ENCODE measurements around the gene CTNNA2.

The CTNNA2 gene

GRCh38 chr2:79619442-79619841 is 106.6 kb downstream of the CTNNA2 start:
- DNase-seq = no peak

DNA sequence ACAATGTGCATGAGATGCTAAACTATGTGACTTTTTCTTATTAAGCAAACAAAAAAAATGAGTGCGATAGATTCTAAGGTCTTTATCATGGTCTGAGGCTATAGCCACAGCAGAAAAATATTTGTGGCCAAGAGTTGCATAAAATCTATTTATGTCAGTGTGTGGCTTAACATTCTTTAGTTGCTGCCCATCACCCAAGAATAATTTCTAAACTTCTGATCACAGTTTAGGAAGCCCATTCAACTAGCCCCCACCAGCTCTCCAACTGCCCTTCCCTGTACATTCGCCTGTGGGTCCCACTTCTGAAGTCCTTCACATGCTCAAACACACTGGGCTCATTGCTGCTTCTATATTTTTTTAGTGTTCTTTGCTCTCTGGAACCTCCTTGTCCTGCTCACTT is 107.1 kb downstream of the CTNNA2 start:
- DNase-seq = no peak

DNA sequence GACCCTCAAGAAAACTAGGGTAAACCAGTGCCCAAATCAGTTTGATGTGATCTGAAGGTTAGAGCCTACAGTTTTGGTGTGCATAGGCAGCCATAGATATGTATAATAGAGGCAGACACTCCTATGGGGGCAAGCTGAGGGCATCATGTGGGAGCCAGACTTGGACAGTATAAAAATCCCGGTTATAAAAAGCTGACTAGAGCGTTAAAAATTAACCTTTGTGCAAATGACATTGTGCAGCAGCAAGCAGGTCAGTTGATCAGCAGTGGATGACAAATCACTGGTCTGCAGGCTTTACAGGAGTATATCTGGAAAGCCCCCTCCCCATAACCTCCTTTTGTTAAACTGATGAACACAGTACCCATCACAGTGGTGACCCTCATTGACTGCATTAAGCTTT is 107.8 kb downstream of the CTNNA2 start:
- DNase-seq = no peak

DNA sequence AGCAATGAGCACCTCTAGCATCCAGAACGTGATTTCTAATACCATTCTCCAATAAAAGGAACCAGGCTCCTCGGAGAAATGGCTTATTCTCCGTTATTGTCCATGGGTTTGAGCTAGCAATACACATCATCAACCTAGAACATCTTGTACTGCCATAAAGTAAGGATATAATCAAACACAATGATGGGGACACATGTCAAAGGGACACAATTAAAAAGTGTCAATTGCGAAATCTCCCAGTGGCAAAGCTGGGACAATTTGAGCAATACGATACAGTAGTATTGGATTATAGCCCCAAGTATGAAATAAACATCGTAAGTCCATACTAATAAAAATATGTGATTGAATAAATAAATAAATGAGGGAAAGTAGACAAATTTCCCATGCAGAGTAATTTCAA is 108.4 kb downstream of the CTNNA2 start:
- no peak for DNase-seq

GRCh38 chr2:79621755-79622154 is 108.9 kb downstream of the CTNNA2 start:
- DNase-seq = no peak

- DNase-seq = no peak
These were observed 109.7 kb downstream of the CTNNA2 start for GRCh38 chr2:79622508-79622907.

DNA sequence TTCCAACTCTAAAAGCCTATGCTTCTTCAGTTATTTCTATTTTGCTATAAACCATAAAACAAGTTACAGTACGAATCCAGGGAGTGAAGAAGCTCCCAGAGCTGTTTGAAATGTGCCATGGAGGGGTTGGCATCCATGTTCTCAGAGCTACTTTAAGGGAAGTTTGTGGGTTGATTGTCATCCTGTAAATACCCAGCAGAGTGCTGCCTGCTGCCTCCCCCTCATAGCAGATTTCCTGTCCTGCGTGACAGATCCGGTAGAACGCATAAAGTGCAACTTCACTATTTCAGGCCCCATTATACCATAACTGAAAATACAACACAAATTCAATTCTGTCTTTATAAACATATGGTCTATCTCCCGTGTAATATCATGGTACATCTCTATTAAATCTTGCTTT is 114.4 kb downstream of the CTNNA2 start:
- DNase-seq = no peak

DNA sequence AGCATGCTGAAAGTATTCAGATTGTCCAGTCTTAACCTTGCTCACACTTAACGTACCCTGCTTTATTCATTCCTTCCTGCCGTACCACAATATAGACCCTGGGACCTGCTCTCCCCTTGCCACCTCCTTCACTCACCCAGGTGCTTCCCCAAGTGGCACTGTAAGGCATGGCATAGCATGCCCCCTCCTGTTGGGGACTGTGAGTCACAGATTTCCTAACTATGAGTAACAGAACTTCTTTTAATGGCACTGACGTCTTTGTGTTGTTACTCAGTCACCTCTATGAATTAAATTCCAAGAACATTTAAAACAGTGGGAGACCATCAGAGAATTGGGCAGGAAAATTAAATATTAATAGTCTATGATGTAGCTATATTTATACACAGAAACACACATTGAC is 117.2 kb downstream of the CTNNA2 start:
- no peak for DNase-seq

DNA sequence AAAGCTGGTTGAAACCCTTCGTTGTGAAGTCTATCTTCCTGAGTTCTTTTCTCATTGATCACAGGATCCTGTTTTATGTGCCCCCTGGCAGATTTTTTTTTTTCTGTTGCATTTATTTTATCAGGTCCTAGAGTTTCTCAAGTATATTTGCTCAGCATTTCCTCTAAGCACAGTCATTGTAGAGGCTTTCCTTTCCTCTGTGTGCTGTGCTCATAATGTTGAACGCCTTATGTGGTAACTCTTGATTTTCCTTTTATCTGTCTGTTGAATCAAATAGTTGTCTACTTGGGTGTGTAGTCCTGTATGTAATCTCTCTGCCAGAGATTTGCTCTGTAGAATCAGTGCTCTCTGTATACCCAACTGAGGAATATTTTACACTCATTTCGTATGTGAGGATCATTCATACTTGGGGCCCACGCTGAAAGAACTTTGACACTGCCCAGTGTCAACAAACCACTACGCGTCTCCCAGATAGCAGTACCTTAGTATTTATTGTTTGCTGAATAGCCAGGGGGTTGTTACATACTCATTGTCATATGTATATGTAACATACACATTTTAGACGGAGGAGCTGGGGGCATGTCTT is 118.2 kb downstream of the CTNNA2 start:
- no peak for DNase-seq

GRCh38 chr2:79638410-79638809 is 125.6 kb downstream of the CTNNA2 start:
- no peak for DNase-seq

DNA sequence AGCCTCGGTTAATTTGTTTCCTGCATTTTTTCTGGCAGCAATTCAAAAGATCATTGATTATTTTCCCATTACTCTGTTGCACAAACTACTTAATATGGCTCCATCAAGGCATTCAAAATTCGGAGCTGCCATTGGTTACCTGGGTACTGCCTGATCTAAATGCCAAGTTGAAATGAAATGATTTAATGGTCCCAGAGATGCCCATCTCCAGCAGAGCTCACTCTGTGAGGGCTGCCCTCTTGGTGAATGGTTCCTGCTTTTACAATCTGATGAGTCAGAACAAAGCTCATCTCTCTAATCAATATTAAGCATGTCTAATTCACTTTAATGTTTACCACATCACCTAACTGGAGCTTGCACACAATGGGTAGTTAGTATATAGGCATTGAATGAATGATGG is 126.1 kb downstream of the CTNNA2 start:
- no peak for DNase-seq

DNA sequence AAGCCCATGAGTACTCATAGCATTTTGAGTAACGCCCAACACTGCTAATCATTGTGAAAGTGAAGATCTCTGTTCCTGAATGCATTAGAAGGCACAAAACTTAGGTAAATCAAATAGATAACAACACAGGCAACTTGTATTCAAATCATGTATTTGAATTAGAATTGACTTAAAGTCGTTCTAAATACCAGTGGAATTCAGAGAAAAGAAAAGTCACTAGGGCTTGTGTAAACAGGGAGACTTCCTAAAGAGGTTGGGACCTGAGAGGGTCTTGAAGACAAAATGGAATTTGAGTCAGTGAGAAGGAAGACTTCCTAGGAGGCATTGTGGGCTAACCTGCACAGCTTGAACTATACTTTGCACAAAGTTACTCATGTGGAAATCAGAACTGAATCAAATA is 127.2 kb downstream of the CTNNA2 start:
- no peak for DNase-seq

- DNase-seq = no peak
These were observed 136.7 kb downstream of the CTNNA2 start for GRCh38 chr2:79649531-79649930.

DNA sequence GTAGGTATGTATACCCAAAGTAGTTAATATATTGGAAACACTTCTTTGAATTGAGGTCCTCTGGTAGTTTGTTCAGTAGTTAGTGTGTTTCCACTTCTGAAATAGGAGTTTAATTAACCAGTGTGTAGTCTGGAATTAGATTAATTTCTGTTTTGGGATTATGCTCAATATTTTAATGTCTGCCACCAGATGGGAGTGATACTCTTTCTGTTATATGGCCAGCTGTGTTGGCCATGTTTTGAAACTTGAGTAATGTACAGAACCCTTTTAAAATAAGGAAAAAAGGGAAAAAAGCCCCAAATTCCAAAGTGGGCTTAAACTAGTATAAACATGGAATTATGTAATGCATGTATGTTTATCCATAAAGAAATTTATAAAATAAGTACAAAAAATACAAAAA is 147.7 kb downstream of the CTNNA2 start:
- no peak for DNase-seq

DNA sequence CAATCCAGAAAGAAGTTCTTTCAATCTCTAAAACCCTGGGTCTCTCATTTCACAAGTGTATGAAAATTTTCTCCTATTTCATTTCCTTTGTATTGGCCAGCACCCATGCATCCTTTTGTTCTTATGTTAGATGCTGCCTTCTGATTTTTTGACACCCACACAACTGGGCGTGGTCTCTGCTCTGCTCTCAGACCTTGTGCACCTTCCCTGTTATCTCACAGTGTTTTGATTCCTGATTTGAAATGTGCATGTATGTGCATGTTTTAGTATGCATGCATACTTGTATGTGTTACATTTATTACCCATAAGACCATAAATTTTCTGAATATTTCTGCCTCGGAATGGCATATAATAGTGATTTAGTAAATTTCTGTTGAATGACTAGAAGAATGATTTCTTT is 152.2 kb downstream of the CTNNA2 start:
- no peak for DNase-seq

DNA sequence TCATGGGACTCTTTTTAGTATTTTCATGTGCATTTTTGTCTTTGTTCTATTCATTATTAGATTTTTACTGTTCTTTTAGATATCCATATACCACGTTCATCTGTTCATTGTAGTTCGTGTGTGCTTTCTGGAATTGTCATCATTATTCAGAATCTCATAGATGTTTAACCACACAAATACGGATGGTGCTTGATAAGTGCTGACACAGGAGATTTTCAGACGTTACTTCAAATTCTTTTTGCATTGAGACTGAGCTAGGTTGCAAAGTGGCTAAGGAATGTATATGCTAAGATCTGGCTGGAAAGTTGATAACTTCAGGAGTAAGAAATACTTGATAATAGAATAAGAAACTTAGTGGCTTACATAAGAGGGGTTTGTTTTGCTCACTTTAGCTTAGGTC is 153.6 kb downstream of the CTNNA2 start:
- no peak for DNase-seq

- no peak for DNase-seq
These were observed 156.9 kb downstream of the CTNNA2 start for GRCh38 chr2:79669714-79670113.

DNA sequence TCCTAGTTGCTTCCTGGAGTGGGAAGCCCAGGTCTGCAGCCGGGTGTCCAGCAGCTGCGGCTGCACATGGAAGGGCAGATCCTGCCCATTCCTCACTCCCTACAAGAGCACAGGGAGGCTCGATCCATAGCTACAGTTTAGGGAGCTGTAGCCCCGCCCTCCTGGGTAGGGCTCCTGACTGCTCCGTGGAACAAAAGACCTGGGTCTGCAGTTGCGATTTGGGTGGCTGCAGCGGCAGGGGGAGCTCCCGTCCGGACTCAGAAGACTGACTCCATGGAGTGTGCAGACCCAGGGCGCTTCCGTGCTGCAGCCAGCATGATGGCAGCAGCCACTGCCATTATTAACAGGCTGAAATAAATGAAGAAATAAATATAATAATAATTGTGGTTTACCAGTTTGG is 157.3 kb downstream of the CTNNA2 start:
- DNase-seq = no peak

DNA sequence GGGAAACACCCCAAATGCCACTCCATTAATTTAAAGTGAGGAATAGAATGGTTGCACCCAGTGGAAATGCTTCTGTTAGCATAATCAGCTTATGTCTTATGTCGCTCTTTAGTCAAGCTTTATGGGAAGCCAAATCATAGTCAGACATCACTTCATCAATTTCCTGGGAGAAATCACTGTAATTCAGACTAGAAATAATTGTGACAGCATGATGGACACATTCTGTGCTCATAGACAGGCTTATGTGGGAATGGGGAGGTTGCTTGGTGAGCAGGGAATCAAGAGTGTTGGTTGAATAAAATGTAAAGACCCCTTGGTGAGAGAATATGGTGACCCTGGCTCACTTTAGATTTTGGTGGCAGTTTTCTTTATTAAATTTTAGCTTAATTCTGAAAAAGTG is 174.0 kb downstream of the CTNNA2 start:
- no peak for DNase-seq

GRCh38 chr2:79695248-79695647 is 182.4 kb downstream of the CTNNA2 start:
- DNase-seq = no peak

GRCh38 chr2:79697200-79697599 is 184.3 kb downstream of the CTNNA2 start:
- no peak for DNase-seq

- no peak for DNase-seq
These were observed 187.8 kb downstream of the CTNNA2 start for GRCh38 chr2:79700651-79701050.

DNA sequence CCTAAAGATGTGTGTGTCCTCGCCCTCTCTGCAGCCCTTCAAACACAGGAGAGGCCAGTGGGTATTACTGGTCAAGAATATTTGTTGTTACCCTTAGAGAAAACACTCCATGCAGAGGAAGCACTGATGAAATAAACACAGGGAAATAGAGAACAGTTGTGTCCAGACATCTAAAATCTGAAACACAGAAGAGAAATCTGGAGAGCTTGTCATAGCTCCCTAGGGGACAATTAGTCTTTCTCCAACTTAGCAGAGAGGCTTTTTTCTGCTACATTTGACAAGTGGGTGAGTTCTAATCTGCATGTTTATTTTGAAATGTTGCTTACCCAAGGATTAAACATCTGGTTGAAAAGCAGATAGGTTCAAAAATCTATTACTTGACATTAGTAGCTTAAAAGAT is 190.1 kb downstream of the CTNNA2 start:
- DNase-seq = no peak

DNA sequence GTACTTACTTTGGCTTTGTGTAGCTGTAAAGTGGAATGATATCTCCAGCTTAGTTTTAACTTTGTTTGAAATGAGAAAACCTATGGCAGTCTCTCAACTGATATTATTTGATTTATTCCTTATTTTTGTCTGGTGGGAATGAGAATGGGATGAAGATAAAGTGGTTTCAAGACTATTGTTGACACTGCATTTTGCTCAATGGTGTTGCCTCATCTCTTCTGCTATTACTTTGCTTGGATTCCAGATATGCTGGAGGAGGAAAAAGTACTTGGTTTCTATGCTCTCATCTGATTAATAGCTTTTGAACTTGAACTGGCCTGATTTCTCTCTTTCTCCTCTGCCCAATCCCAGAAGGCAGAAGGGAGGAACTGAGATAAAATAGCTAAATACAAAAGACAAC is 198.2 kb downstream of the CTNNA2 start:
- no peak for DNase-seq

- DNase-seq = no peak
These were observed 200.4 kb downstream of the CTNNA2 start for GRCh38 chr2:79713131-79713785.
